HG02870 (cell line): ENCODE results near the gene CCDC146.
"Not testable (repeated sequence)": the region's sequence is repeated elsewhere in the genome, so short reads cannot be mapped to it uniquely, and the experiment has no call there.

ENCODE experiments used
- ATAC-seq: cut with Tn5 transposase; IDR thresholded peaks from one replicate; pipeline ENCODE4 v1.9.1; 2021; ENCODE audit warnings: mild to moderate bottlenecking, moderate library complexity; ENCODE audit not compliant: unreplicated experiment

Gene CCDC146

GRCh38 chr7:77121860-77122681 is at the start of gene CCDC146:
CCDC146 (plus strand) TSS chr7:77122615; CDS start chr7:77167669, 45,054 bp downstream.
- ATAC-seq = peak; percentile 98

- ATAC-seq = not testable (repeated sequence)
Measured at GRCh38 chr7:77074786-77075396, 47.5 kb upstream of the CCDC146 start.

GRCh38 chr7:77077060-77077459 is 45.4 kb upstream of the CCDC146 start:
- ATAC-seq = not testable (repeated sequence)

GRCh38 chr7:77079112-77079511 is 43.3 kb upstream of the CCDC146 start:
- ATAC-seq = not testable (repeated sequence)

- not testable (repeated sequence) for ATAC-seq
Measured at GRCh38 chr7:77079624-77080023, 42.8 kb upstream of the CCDC146 start.

GRCh38 chr7:77080236-77080635 is 42.2 kb upstream of the CCDC146 start:
- ATAC-seq = not testable (repeated sequence)

- not testable (repeated sequence) for ATAC-seq
Measured at GRCh38 chr7:77082192-77082591, 40.2 kb upstream of the CCDC146 start.

- not testable (repeated sequence) for ATAC-seq
Measured at GRCh38 chr7:77092301-77092700, 30.1 kb upstream of the CCDC146 start.

GRCh38 chr7:77100501-77100900 is 21.9 kb upstream of the CCDC146 start:
- not testable (repeated sequence) for ATAC-seq

GRCh38 chr7:77101187-77101586 is 21.2 kb upstream of the CCDC146 start:
- ATAC-seq = not testable (repeated sequence)

GRCh38 chr7:77102671-77103070 is 19.7 kb upstream of the CCDC146 start:
- ATAC-seq = not testable (repeated sequence)

GRCh38 chr7:77105904-77106303 is 16.5 kb upstream of the CCDC146 start:
- not testable (repeated sequence) for ATAC-seq

GRCh38 chr7:77107659-77108058 is 14.8 kb upstream of the CCDC146 start:
- ATAC-seq = not testable (repeated sequence)

GRCh38 chr7:77108362-77108761 is 14.1 kb upstream of the CCDC146 start:
- ATAC-seq = not testable (repeated sequence)

GRCh38 chr7:77112719-77113306 is 9.6 kb upstream of the CCDC146 start:
- not testable (repeated sequence) for ATAC-seq

- not testable (repeated sequence) for ATAC-seq
Measured at GRCh38 chr7:77125486-77125885, 3.1 kb downstream of the CCDC146 start.

- ATAC-seq = not testable (repeated sequence)
Measured at GRCh38 chr7:77127009-77127408, 4.6 kb downstream of the CCDC146 start.

GRCh38 chr7:77128582-77129410 is 6.4 kb downstream of the CCDC146 start:
- ATAC-seq = peak; percentile 79

- not testable (repeated sequence) for ATAC-seq
Measured at GRCh38 chr7:77131781-77132180, 9.4 kb downstream of the CCDC146 start.

- not testable (repeated sequence) for ATAC-seq
Measured at GRCh38 chr7:77138668-77139067, 16.3 kb downstream of the CCDC146 start.

GRCh38 chr7:77140291-77140690 is 17.9 kb downstream of the CCDC146 start:
- ATAC-seq = not testable (repeated sequence)
